ENCODE measurements around the gene FLNB.

FLNB gene

GRCh38 chr3:58008141-58009025 lies at the start of gene FLNB:
Gene FLNB, plus strand, starts transcription at chr3:58008422. Its CDS starts 143 bp downstream, at chr3:58008565.
- Mint-ChIP-seq H3K27ac (peak within 1 kb of the TSS; percentile 91), H3K4me1 (ENCODE audit: low read depth) (peaks cover 44% of the 10 kb centered on the region), H3K4me3 (peak within 1 kb of the TSS; percentile 91), H3K36me3 (ENCODE audit: low read depth) (peaks cover 4% of the 10 kb centered on the region), H3K9me3 (no peaks in the 10 kb centered on the region), H3K27me3 (no peaks in the 10 kb centered on the region)
- peak; percentile 87 for DNase-seq

GRCh38 chr3:57958642-57959422 lies 49.4 kb upstream of the FLNB start:
- Mint-ChIP-seq H3K4me3 (no peak overlapping the region), H3K27me3 (no peaks in the 10 kb centered on the region), H3K27ac (no peak overlapping the region), H3K9me3 (no peaks in the 10 kb centered on the region), H3K4me1 (ENCODE audit: low read depth) (peaks cover 13% of the 10 kb centered on the region), H3K36me3 (ENCODE audit: low read depth) (no peaks in the 10 kb centered on the region)
- no peak for DNase-seq

- Mint-ChIP-seq H3K27ac (no peak overlapping the region), H3K9me3 (no peaks in the 10 kb centered on the region), H3K4me1 (ENCODE audit: low read depth) (peaks cover 13% of the 10 kb centered on the region), H3K4me3 (no peak overlapping the region), H3K36me3 (ENCODE audit: low read depth) (no peaks in the 10 kb centered on the region), H3K27me3 (no peaks in the 10 kb centered on the region)
- DNase-seq: no peak
These were observed 48.6 kb upstream of the FLNB start for GRCh38 chr3:57959423-57960173.

GRCh38 chr3:57960174-57960505 lies 48.1 kb upstream of the FLNB start:
- no peaks in the 10 kb centered on the region for H3K36me3 Mint-ChIP-seq (ENCODE audit: low read depth)
- no peaks in the 10 kb centered on the region for H3K27me3 Mint-ChIP-seq
- H3K27ac Mint-ChIP-seq: no peak overlapping the region
- no peak for DNase-seq
- no peaks in the 10 kb centered on the region for H3K9me3 Mint-ChIP-seq
- no peak overlapping the region for H3K4me3 Mint-ChIP-seq
- H3K4me1 Mint-ChIP-seq (ENCODE audit: low read depth): peaks cover 13% of the 10 kb centered on the region

- no peaks in the 10 kb centered on the region for H3K27me3 Mint-ChIP-seq
- DNase-seq: no peak
- no peak overlapping the region for H3K27ac Mint-ChIP-seq
- H3K4me3 Mint-ChIP-seq: no peak overlapping the region
- peaks cover 11% of the 10 kb centered on the region for H3K4me1 Mint-ChIP-seq (ENCODE audit: low read depth)
- no peaks in the 10 kb centered on the region for H3K36me3 Mint-ChIP-seq (ENCODE audit: low read depth)
- no peaks in the 10 kb centered on the region for H3K9me3 Mint-ChIP-seq
These were observed 46.9 kb upstream of the FLNB start for GRCh38 chr3:57961177-57961827.

- no peaks in the 10 kb centered on the region for H3K36me3 Mint-ChIP-seq (ENCODE audit: low read depth)
- H3K4me1 Mint-ChIP-seq (ENCODE audit: low read depth): peaks cover 7% of the 10 kb centered on the region
- H3K27me3 Mint-ChIP-seq: no peaks in the 10 kb centered on the region
- no peaks in the 10 kb centered on the region for H3K9me3 Mint-ChIP-seq
- no peak for DNase-seq
- H3K4me3 Mint-ChIP-seq: no peak overlapping the region
- H3K27ac Mint-ChIP-seq: no peak overlapping the region
These were observed 46.3 kb upstream of the FLNB start for GRCh38 chr3:57961828-57962447.

- no peaks in the 10 kb centered on the region for H3K9me3 Mint-ChIP-seq
- DNase-seq: no peak
- no peaks in the 10 kb centered on the region for H3K36me3 Mint-ChIP-seq (ENCODE audit: low read depth)
- H3K27me3 Mint-ChIP-seq: no peaks in the 10 kb centered on the region
- H3K4me1 Mint-ChIP-seq (ENCODE audit: low read depth): peaks cover 10% of the 10 kb centered on the region
- no peak overlapping the region for H3K27ac Mint-ChIP-seq
- H3K4me3 Mint-ChIP-seq: no peak overlapping the region
These were observed 45.8 kb upstream of the FLNB start for GRCh38 chr3:57962448-57962834.

- no peak overlapping the region for H3K27ac Mint-ChIP-seq
- H3K36me3 Mint-ChIP-seq (ENCODE audit: low read depth): no peaks in the 10 kb centered on the region
- no peaks in the 10 kb centered on the region for H3K27me3 Mint-ChIP-seq
- DNase-seq: no peak
- H3K9me3 Mint-ChIP-seq: no peaks in the 10 kb centered on the region
- no peak overlapping the region for H3K4me3 Mint-ChIP-seq
- peaks cover 18% of the 10 kb centered on the region for H3K4me1 Mint-ChIP-seq (ENCODE audit: low read depth)
These were observed 44.3 kb upstream of the FLNB start for GRCh38 chr3:57963811-57964346.

GRCh38 chr3:57966829-57967228 lies 41.4 kb upstream of the FLNB start:
- H3K36me3 Mint-ChIP-seq (ENCODE audit: low read depth): no peaks in the 10 kb centered on the region
- no peak for DNase-seq
- H3K4me1 Mint-ChIP-seq (ENCODE audit: low read depth): peaks cover 14% of the 10 kb centered on the region
- no peaks in the 10 kb centered on the region for H3K9me3 Mint-ChIP-seq
- no peaks in the 10 kb centered on the region for H3K27me3 Mint-ChIP-seq
- H3K27ac Mint-ChIP-seq: no peak overlapping the region
- H3K4me3 Mint-ChIP-seq: no peak overlapping the region

GRCh38 chr3:57967590-57967989 lies 40.6 kb upstream of the FLNB start:
- H3K27ac Mint-ChIP-seq: no peak overlapping the region
- DNase-seq: no peak
- H3K4me3 Mint-ChIP-seq: no peak overlapping the region
- H3K9me3 Mint-ChIP-seq: no peaks in the 10 kb centered on the region
- no peaks in the 10 kb centered on the region for H3K36me3 Mint-ChIP-seq (ENCODE audit: low read depth)
- H3K27me3 Mint-ChIP-seq: no peaks in the 10 kb centered on the region
- peaks cover 14% of the 10 kb centered on the region for H3K4me1 Mint-ChIP-seq (ENCODE audit: low read depth)

- Mint-ChIP-seq H3K4me3 (no peak overlapping the region), H3K9me3 (no peaks in the 10 kb centered on the region), H3K27ac (no peak overlapping the region), H3K36me3 (ENCODE audit: low read depth) (no peaks in the 10 kb centered on the region), H3K27me3 (no peaks in the 10 kb centered on the region), H3K4me1 (ENCODE audit: low read depth) (peaks cover 14% of the 10 kb centered on the region)
- DNase-seq: no peak
These were observed 39.7 kb upstream of the FLNB start for GRCh38 chr3:57968501-57968900.

- Mint-ChIP-seq H3K27me3 (no peaks in the 10 kb centered on the region), H3K4me1 (ENCODE audit: low read depth) (peaks cover 14% of the 10 kb centered on the region), H3K27ac (no peak overlapping the region), H3K36me3 (ENCODE audit: low read depth) (no peaks in the 10 kb centered on the region), H3K4me3 (no peak overlapping the region), H3K9me3 (no peaks in the 10 kb centered on the region)
- DNase-seq: no peak
These were observed 36.2 kb upstream of the FLNB start for GRCh38 chr3:57971975-57972374.

GRCh38 chr3:57972531-57973111 lies 35.6 kb upstream of the FLNB start:
- Mint-ChIP-seq H3K27me3 (no peaks in the 10 kb centered on the region), H3K4me1 (ENCODE audit: low read depth) (peaks cover 7% of the 10 kb centered on the region), H3K36me3 (ENCODE audit: low read depth) (no peaks in the 10 kb centered on the region), H3K4me3 (no peak overlapping the region), H3K9me3 (no peaks in the 10 kb centered on the region), H3K27ac (no peak overlapping the region)
- no peak for DNase-seq
